ENCODE results near the gene MRPS15. TPM values are rescaled to one million over a fixed set of nuclear protein-coding genes. Genes with fewer than 3 reads are reported as not detected.
"Not testable (repeated sequence)": the region's sequence is repeated elsewhere in the genome, so short reads cannot be mapped to it uniquely, and the experiment has no call there.

MRPS15 gene
- total RNA-seq, 8 experiments from 2014 or later: 45.9 to 146 (median 86.4) TPM

GRCh38 chr1:36481091-36481490, 16.9 kb upstream of the MRPS15 start:
- Histone ChIP-seq H3K4me3 (no peak overlapping the region), H3K27ac (no peak overlapping the region), H3K4me1 (replicated peaks in 1 of 2) (peaks cover 6 to 23% of the 10 kb centered on the region in 2 donors)
- WGBS, 10 experiments: 76 to 100% (median 93%) methylated on average over 2 to 6 of the region's 6 CpGs; no CpG with 5 or more reads in 6 of the 10 experiments
- ATAC-seq (replicated peaks in 6 of 8): peak in 3 of 8 experiments; percentile 5 to 21 (median 5)
- in situ Hi-C loops (cut with MboI; ENCODE audit: low pct_unique_long_range_greater_than_20kb in 2 of 9, low sequenced_read_pairs in 9 of 9, unreplicated experiment in 9 of 9): no loop called here

GRCh38 chr1:36480161-36480560, 16.0 kb upstream of the MRPS15 start:
- Histone ChIP-seq H3K27ac (no peak overlapping the region), H3K4me3 (no peak overlapping the region), H3K4me1 (replicated peaks in 1 of 2) (peaks cover 15 to 32% of the 10 kb centered on the region in 2 donors)
- ATAC-seq (replicated peaks in 6 of 8): no peak
- in situ Hi-C loops (cut with MboI; ENCODE audit: low pct_unique_long_range_greater_than_20kb in 2 of 9, low sequenced_read_pairs in 9 of 9, unreplicated experiment in 9 of 9): no loop called here
- 40 to 83% (median 80%) methylated on average over 1 of the region's 2 CpGs; no CpG with 5 or more reads in 7 of the 10 experiments for WGBS, 10 experiments

- H3K4me1 ChIP-seq (replicated peaks in 1 of 2): peaks cover 16 to 33% of the 10 kb centered on the region in 2 donors
- in situ Hi-C loops (cut with MboI; ENCODE audit: low pct_unique_long_range_greater_than_20kb in 2 of 9, low sequenced_read_pairs in 9 of 9, unreplicated experiment in 9 of 9): no loop called here
- H3K27ac ChIP-seq: no peak overlapping the region
- no peak for ATAC-seq (replicated peaks in 6 of 8)
- WGBS, 10 experiments: 25 to 83% (median 79%) methylated on average over 1 to 2 of the region's 2 CpGs; no CpG with 5 or more reads in 3 of the 10 experiments
- no peak overlapping the region for H3K4me3 ChIP-seq
Observed at GRCh38 chr1:36479505-36480051, 15.4 kb upstream of the MRPS15 start.

GRCh38 chr1:36477615-36478014, 13.4 kb upstream of the MRPS15 start:
- ATAC-seq (replicated peaks in 6 of 8); in situ Hi-C loops (cut with MboI; ENCODE audit: low pct_unique_long_range_greater_than_20kb in 2 of 9, low sequenced_read_pairs in 9 of 9, unreplicated experiment in 9 of 9): not testable (repeated sequence)
- WGBS, 10 experiments: 60 to 98% (median 80%) methylated on average over 1 to 9 of the region's 13 CpGs; no CpG with 5 or more reads in 4 of the 10 experiments

GRCh38 chr1:36476945-36477344, 12.8 kb upstream of the MRPS15 start:
- ATAC-seq (replicated peaks in 6 of 8): no peak

More at GRCh38 chr1:36477615-36478014, 13.4 kb upstream of the MRPS15 start:
- not testable (repeated sequence) for H3K4me3 ChIP-seq, H3K27ac ChIP-seq
- H3K4me1 ChIP-seq (replicated peaks in 1 of 2): peaks cover 16 to 28% of the 10 kb centered on the region in 2 donors

GRCh38 chr1:36475910-36476604, 11.9 kb upstream of the MRPS15 start:
- H3K27ac ChIP-seq: peak overlapping the region; percentile 39 to 47
- no peak overlapping the region for H3K4me3 ChIP-seq
- WGBS, 10 experiments: 45 to 100% (median 85%) methylated on average over 1 to 7 of the region's 7 CpGs
- ATAC-seq (replicated peaks in 6 of 8): peak in 3 of 8 experiments; percentile 5 to 17 (median 14)
- in situ Hi-C loops (cut with MboI; ENCODE audit: low pct_unique_long_range_greater_than_20kb in 2 of 9, low sequenced_read_pairs in 9 of 9, unreplicated experiment in 9 of 9): no loop called here
- peaks cover 23 to 27% of the 10 kb centered on the region in 2 donors for H3K4me1 ChIP-seq (replicated peaks in 1 of 2)

More at GRCh38 chr1:36476945-36477344, 12.8 kb upstream of the MRPS15 start:
- WGBS, 10 experiments: 25 to 100% (median 91%) methylated on average over 1 to 5 of the region's 5 CpGs
- in situ Hi-C loops (cut with MboI; ENCODE audit: low pct_unique_long_range_greater_than_20kb in 2 of 9, low sequenced_read_pairs in 9 of 9, unreplicated experiment in 9 of 9): no loop called here
- no peak overlapping the region for H3K4me3 ChIP-seq
- peaks cover 21 to 27% of the 10 kb centered on the region in 2 donors for H3K4me1 ChIP-seq (replicated peaks in 1 of 2)
- no peak overlapping the region for H3K27ac ChIP-seq

- no peak for ATAC-seq (replicated peaks in 6 of 8)
- Histone ChIP-seq H3K4me1 (replicated peaks in 1 of 2) (peaks cover 23 to 27% of the 10 kb centered on the region in 2 donors), H3K4me3 (no peak overlapping the region), H3K27ac (peak overlapping the region; percentile 39 to 47)
- 40 to 100% (median 79%) methylated on average over 1 to 9 of the region's 9 CpGs; no CpG with 5 or more reads in 4 of the 10 experiments for WGBS, 10 experiments
- in situ Hi-C loops (cut with MboI; ENCODE audit: low pct_unique_long_range_greater_than_20kb in 2 of 9, low sequenced_read_pairs in 9 of 9, unreplicated experiment in 9 of 9): no loop called here
Observed at GRCh38 chr1:36475341-36475740, 11.2 kb upstream of the MRPS15 start.

- in situ Hi-C loops (cut with MboI; ENCODE audit: low pct_unique_long_range_greater_than_20kb in 2 of 9, low sequenced_read_pairs in 9 of 9, unreplicated experiment in 9 of 9): no loop called here
- WGBS, 10 experiments: 33 to 100% (median 90%) methylated on average over 1 to 6 of the region's 6 CpGs; no CpG with 5 or more reads in 2 of the 10 experiments
Observed at GRCh38 chr1:36472656-36473055, 8.5 kb upstream of the MRPS15 start.

GRCh38 chr1:36471830-36472641, 7.9 kb upstream of the MRPS15 start:
- H3K4me1 ChIP-seq (replicated peaks in 1 of 2): peaks cover 23 to 27% of the 10 kb centered on the region in 2 donors
- peak; percentile 54 to 98 (median 60) for ATAC-seq (replicated peaks in 6 of 8)
- WGBS, 10 experiments: 7 to 92% (median 76%) methylated on average over 1 to 9 of the region's 22 CpGs; no CpG with 5 or more reads in 5 of the 10 experiments
- in situ Hi-C loops (cut with MboI; ENCODE audit: low pct_unique_long_range_greater_than_20kb in 2 of 9, low sequenced_read_pairs in 9 of 9, unreplicated experiment in 9 of 9): no loop called here
- H3K27ac ChIP-seq: no peak overlapping the region
- no peak overlapping the region for H3K4me3 ChIP-seq

More at GRCh38 chr1:36472656-36473055, 8.5 kb upstream of the MRPS15 start:
- H3K27ac ChIP-seq: no peak overlapping the region
- no peak overlapping the region for H3K4me3 ChIP-seq
- peaks cover 23 to 27% of the 10 kb centered on the region in 2 donors for H3K4me1 ChIP-seq (replicated peaks in 1 of 2)
- ATAC-seq (replicated peaks in 6 of 8): no peak

GRCh38 chr1:36469163-36469562, 5.0 kb upstream of the MRPS15 start:
- ATAC-seq (replicated peaks in 6 of 8): no peak
- 13 to 100% (median 67%) methylated on average over 1 to 2 of the region's 2 CpGs; no CpG with 5 or more reads in 1 of the 10 experiments for WGBS, 10 experiments
- H3K27ac ChIP-seq: no peak overlapping the region
- H3K4me3 ChIP-seq: no peak overlapping the region
- peaks cover 20% of the 10 kb centered on the region in 2 donors for H3K4me1 ChIP-seq (replicated peaks in 1 of 2)
- in situ Hi-C loops (cut with MboI; ENCODE audit: low pct_unique_long_range_greater_than_20kb in 2 of 9, low sequenced_read_pairs in 9 of 9, unreplicated experiment in 9 of 9): no loop called here

GRCh38 chr1:36467700-36468455, 3.7 kb upstream of the MRPS15 start:
- Histone ChIP-seq H3K4me3 (no peak overlapping the region), H3K4me1 (replicated peaks in 1 of 2) (peaks cover 25 to 26% of the 10 kb centered on the region in 2 donors), H3K27ac (no peak overlapping the region)
- in situ Hi-C loops (cut with MboI; ENCODE audit: low pct_unique_long_range_greater_than_20kb in 2 of 9, low sequenced_read_pairs in 9 of 9, unreplicated experiment in 9 of 9): no loop called here
- ATAC-seq (replicated peaks in 6 of 8): no peak
- 80 to 100% (median 91%) methylated on average over 1 to 8 of the region's 10 CpGs; no CpG with 5 or more reads in 3 of the 10 experiments for WGBS, 10 experiments

GRCh38 chr1:36467027-36467410, 2.8 kb upstream of the MRPS15 start:
- Histone ChIP-seq H3K4me3 (no peak overlapping the region), H3K4me1 (replicated peaks in 1 of 2) (peaks cover 20 to 22% of the 10 kb centered on the region in 2 donors), H3K27ac (no peak overlapping the region)
- no peak for ATAC-seq (replicated peaks in 6 of 8)
- in situ Hi-C loops (cut with MboI; ENCODE audit: low pct_unique_long_range_greater_than_20kb in 2 of 9, low sequenced_read_pairs in 9 of 9, unreplicated experiment in 9 of 9): no loop called here
- 96 to 100% (median 100%) methylated on average over 1 to 4 of the region's 4 CpGs; no CpG with 5 or more reads in 4 of the 10 experiments for WGBS, 10 experiments
